ENCODE data around the gene CADPS2.

DNA sequence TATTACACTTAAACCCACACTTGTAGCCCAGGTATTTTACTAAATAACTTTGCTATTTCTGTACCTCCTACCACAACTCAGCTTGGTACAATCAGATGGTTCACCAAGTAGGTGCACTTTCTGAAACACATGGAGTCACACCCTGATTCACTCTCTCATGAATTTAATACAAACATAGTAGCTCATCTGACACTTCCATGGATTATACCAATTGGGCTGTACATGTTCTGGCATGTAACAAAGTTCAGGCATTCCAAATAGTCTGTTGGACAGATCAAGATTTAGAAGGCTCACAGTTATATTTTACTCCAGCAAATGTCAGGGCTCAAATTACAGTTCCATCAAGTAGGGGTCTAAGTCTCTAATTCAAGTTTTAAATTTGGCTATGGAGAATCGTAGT is 121.4 kb downstream of the CADPS2 start:
- no peak for TF ChIP-seq POLR2A (IDR thresholded peaks at IDR 0.05)
- TF ChIP-seq, protein P1, sequence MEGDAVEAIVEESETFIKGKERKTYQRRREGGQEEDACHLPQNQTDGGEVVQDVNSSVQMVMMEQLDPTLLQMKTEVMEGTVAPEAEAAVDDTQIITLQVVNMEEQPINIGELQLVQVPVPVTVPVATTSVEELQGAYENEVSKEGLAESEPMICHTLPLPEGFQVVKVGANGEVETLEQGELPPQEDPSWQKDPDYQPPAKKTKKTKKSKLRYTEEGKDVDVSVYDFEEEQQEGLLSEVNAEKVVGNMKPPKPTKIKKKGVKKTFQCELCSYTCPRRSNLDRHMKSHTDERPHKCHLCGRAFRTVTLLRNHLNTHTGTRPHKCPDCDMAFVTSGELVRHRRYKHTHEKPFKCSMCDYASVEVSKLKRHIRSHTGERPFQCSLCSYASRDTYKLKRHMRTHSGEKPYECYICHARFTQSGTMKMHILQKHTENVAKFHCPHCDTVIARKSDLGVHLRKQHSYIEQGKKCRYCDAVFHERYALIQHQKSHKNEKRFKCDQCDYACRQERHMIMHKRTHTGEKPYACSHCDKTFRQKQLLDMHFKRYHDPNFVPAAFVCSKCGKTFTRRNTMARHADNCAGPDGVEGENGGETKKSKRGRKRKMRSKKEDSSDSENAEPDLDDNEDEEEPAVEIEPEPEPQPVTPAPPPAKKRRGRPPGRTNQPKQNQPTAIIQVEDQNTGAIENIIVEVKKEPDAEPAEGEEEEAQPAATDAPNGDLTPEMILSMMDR (IDR thresholded peaks at IDR 0.05) = no peak
